WTC11 (cell line): ENCODE data around the gene BTBD2. TPM values are rescaled to one million over a fixed set of nuclear protein-coding genes. Genes with fewer than 3 reads are reported as not detected.
A peak's percentile ranks its signal among the peaks of the same experiment; 100 is the strongest.

ENCODE experiments used
- ATAC-seq: fragments of 200-7000 bp; cut with Tn5 transposase; 2 replicates; pipeline ENCODE4 v1.10.0; 2021; ENCODE audit warnings: mild to moderate bottlenecking, moderate library complexity
- CTCF ChIA-PET: fragments of 300-600 bp; sonication (Branson Sonifier 250); formaldehyde crosslinking; loops from one replicate; lab custom pipeline; 2021; ENCODE audit warnings: antibody characterized with exemption; lab: Charles Lee
- POLR2A ChIA-PET: fragments of 350-600 bp; sonication (Branson Sonifier 250); formaldehyde crosslinking; loops from one replicate; lab custom pipeline; 2021; ENCODE audit warnings: antibody characterized with exemption; lab: Charles Lee
- DNase-seq: peaks from one replicate; pipeline ENCODE4 v3.0.0; 2021; ENCODE audit warnings: low spot score
- H3K27ac Mint-ChIP-seq: 2 replicates; pipeline ENCODE4 v1.8.0; 2021; ENCODE audit warnings: mixed read lengths
- H3K27me3 Mint-ChIP-seq: 2 replicates; pipeline ENCODE4 v1.8.0; 2021; ENCODE audit warnings: low read depth, mild to moderate bottlenecking, moderate library complexity, mixed read lengths
- H3K36me3 Mint-ChIP-seq: 2 replicates; pipeline ENCODE4 v1.8.0; 2021; ENCODE audit warnings: mixed read lengths
- H3K4me1 Mint-ChIP-seq: 2 replicates; pipeline ENCODE4 v1.8.0; 2022; ENCODE audit warnings: mixed read lengths
- H3K4me3 Mint-ChIP-seq: 2 replicates; pipeline ENCODE4 v1.8.0; 2021; ENCODE audit warnings: mild to moderate bottlenecking, moderate library complexity, mixed read lengths
- H3K9me3 Mint-ChIP-seq: 2 replicates; pipeline ENCODE4 v1.8.0; 2021; ENCODE audit warnings: mixed read lengths
- AR ChIP-seq: fragments of 250-450 bp; sonication (Bioruptor Pico); IDR thresholded peaks from 2 replicates; pipeline ENCODE4 v1.9.0; 2021; ENCODE audit warnings: mild to moderate bottlenecking
- ATF6 ChIP-seq: sonication (generic); formaldehyde crosslinking; IDR thresholded peaks from 2 replicates; pipeline ENCODE4 v1.8.1; 2023; ENCODE audit warnings: mild to moderate bottlenecking, missing genetic modification reagents
- CREB1 ChIP-seq: sonication (generic); formaldehyde crosslinking; IDR thresholded peaks from 2 replicates; pipeline ENCODE4 v1.8.0; 2023; ENCODE audit warnings: mild to moderate bottlenecking, missing genetic modification reagents
- E2F1 ChIP-seq: sonication (generic); formaldehyde crosslinking; IDR thresholded peaks from 2 replicates; pipeline ENCODE4 v1.8.0; 2022; ENCODE audit warnings: mild to moderate bottlenecking, missing genetic modification reagents
- GRHL2 ChIP-seq: fragments of 250-450 bp; sonication (Bioruptor Pico); IDR thresholded peaks from 2 replicates; pipeline ENCODE4 v1.8.0; 2022; ENCODE audit warnings: mild to moderate bottlenecking, moderate library complexity; ENCODE audit not compliant: insufficient replicate concordance, severe bottlenecking
- HMGA2 ChIP-seq: fragments of 250-450 bp; sonication (Bioruptor Pico); IDR thresholded peaks from 2 replicates; pipeline ENCODE4 v1.4.0; 2021; ENCODE audit warnings: mild to moderate bottlenecking, moderate library complexity
- HMGXB4 ChIP-seq: sonication (generic); formaldehyde crosslinking; IDR thresholded peaks from 2 replicates; pipeline ENCODE4 v1.8.1; 2023; ENCODE audit warnings: mild to moderate bottlenecking, moderate library complexity, missing genetic modification reagents
- JUN ChIP-seq: sonication (generic); formaldehyde crosslinking; IDR thresholded peaks from 2 replicates; pipeline ENCODE4 v1.8.0; 2023; ENCODE audit warnings: mild to moderate bottlenecking, missing genetic modification reagents
- NFATC4 ChIP-seq: fragments of 250-450 bp; sonication (Bioruptor Pico); IDR thresholded peaks from 2 replicates; pipeline ENCODE4 v1.9.0; 2021; ENCODE audit warnings: mild to moderate bottlenecking
- NR2C2 ChIP-seq: sonication (generic); formaldehyde crosslinking; IDR thresholded peaks from 2 replicates; pipeline ENCODE4 v1.8.0; 2022; ENCODE audit warnings: mild to moderate bottlenecking, missing genetic modification reagents
- PRRX2 ChIP-seq: fragments of 250-450 bp; sonication (Bioruptor Pico); IDR thresholded peaks from 2 replicates; pipeline ENCODE4 v1.8.0; 2021; ENCODE audit warnings: mild to moderate bottlenecking
- SP1 ChIP-seq: sonication (generic); formaldehyde crosslinking; conservative IDR thresholded peaks from 2 replicates; pipeline ENCODE4 v1.8.1; 2022; ENCODE audit warnings: missing genetic modification reagents
- STAT6 ChIP-seq: sonication (generic); formaldehyde crosslinking; conservative IDR thresholded peaks from 2 replicates; pipeline ENCODE4 v1.8.1; 2023; ENCODE audit warnings: mild to moderate bottlenecking, low read depth, missing genetic modification reagents, moderate library complexity
- USF1 ChIP-seq: sonication (generic); formaldehyde crosslinking; IDR thresholded peaks from 2 replicates; pipeline ENCODE4 v1.8.0; 2022; ENCODE audit warnings: mild to moderate bottlenecking, missing genetic modification reagents
- ZNF396 ChIP-seq: fragments of 250-450 bp; sonication (Bioruptor Pico); IDR thresholded peaks from 2 replicates; pipeline ENCODE4 v1.8.0; 2021; ENCODE audit warnings: mild to moderate bottlenecking, moderate library complexity, borderline replicate concordance
- ZNF425 ChIP-seq: fragments of 250-450 bp; sonication (Bioruptor Pico); conservative IDR thresholded peaks from 2 replicates; pipeline ENCODE4 v1.9.0; 2021; ENCODE audit warnings: mild to moderate bottlenecking
- total RNA-seq: library from RNA; stranded (reverse); gene quantifications from 3 replicates; pipeline ENCODE4 v1.2.3, GENCODE V29; 2021

BTBD2 gene
- total RNA-seq, 1 experiment from 2014 or later = 106 TPM

- TF ChIP-seq USF1 (CRISPR knock-in tag) (no peak), HMGXB4 (no peak)
- TF ChIP-seq, all 79 proteins: peak for 0
Measured at GRCh38 chr19:2038284-2039088, 23.0 kb upstream of the BTBD2 start (continued).

GRCh38 chr19:2037651-2038255, 22.2 kb upstream of the BTBD2 start:
- Mint-ChIP-seq H3K36me3 (peaks cover 6% of the 10 kb centered on the region; the same call in 1 of the 2 replicates), H3K4me1 (peaks cover 9% of the 10 kb centered on the region), H3K4me3 (no peak overlapping the region), H3K27me3 (peaks cover 2% of the 10 kb centered on the region; the same call in 1 of the 2 replicates), H3K9me3 (0 out of 2 replicates have a peak, but pooled peaks cover 4% of the 10 kb centered on the region), H3K27ac (peak overlapping the region; percentile 49; the same call in 1 of the 2 replicates)
- ChIA-PET CTCF (interaction anchor here (0.6 kb wide), 1 partner anchor 108 kb away, joined by 3 read pairs; no protein-coding TSS in a partner anchor), POLR2A (interaction anchor here (0.6 to 1.0 kb wide), 3 partner anchors 14 to 401 kb away, joined by 3 read pairs; no protein-coding TSS in a partner anchor)
- DNase-seq (no peak), ATAC-seq (no peak)
- TF ChIP-seq AR (no peak), HMGA2 (CRISPR knock-in tag) (no peak), SP1 (no peak), PRRX2 (no peak)

GRCh38 chr19:2036424-2036823, 20.9 kb upstream of the BTBD2 start:
- Mint-ChIP-seq H3K27ac (no peak overlapping the region), H3K36me3 (peaks cover 6% of the 10 kb centered on the region; the same call in 1 of the 2 replicates), H3K9me3 (0 out of 2 replicates have a peak, but pooled peaks cover 4% of the 10 kb centered on the region), H3K27me3 (peaks cover 2% of the 10 kb centered on the region; the same call in 1 of the 2 replicates), H3K4me1 (peaks cover 17% of the 10 kb centered on the region), H3K4me3 (no peak overlapping the region)
- CTCF ChIA-PET = interaction anchor here (0.5 to 2.1 kb wide), 3 partner anchors 15 to 139 kb away, joined by 4 to 12 read pairs (median 12); partner anchors contain the start of gene MKNK2
- ATAC-seq (no peak), DNase-seq (no peak)
- POLR2A ChIA-PET = interaction anchor here (2.4 kb wide), 1 partner anchor 16 kb away, joined by 17 read pairs; no protein-coding TSS in a partner anchor
- TF ChIP-seq ZNF425 (CRISPR knock-in tag) = no peak
- no peak for TF ChIP-seq NR2C2 (CRISPR knock-in tag)
- no peak for TF ChIP-seq NFATC4 (CRISPR knock-in tag)
- no peak for TF ChIP-seq CREB1 (CRISPR knock-in tag)
- TF ChIP-seq ATF6 (CRISPR knock-in tag) = no peak
- TF ChIP-seq E2F1 = no peak
- no peak for TF ChIP-seq ZNF396 (CRISPR knock-in tag)
- TF ChIP-seq JUN (CRISPR knock-in tag) = no peak
- no peak for TF ChIP-seq GRHL2 (CRISPR knock-in tag)
- TF ChIP-seq STAT6 = no peak
